Stimulated activated naive CD4-positive, alpha-beta T cell (primary cell): Measurements from ENCODE around the gene SLC25A21.
"Not testable (repeated sequence)": the region's sequence is repeated elsewhere in the genome, so short reads cannot be mapped to it uniquely, and the experiment has no call there.

Source experiments
- DNase-seq, 6 experiments: peaks; one replicate each; lab custom pipeline; 2025; lab: John Stamatoyannopoulos, UW

SLC25A21 gene

DNA sequence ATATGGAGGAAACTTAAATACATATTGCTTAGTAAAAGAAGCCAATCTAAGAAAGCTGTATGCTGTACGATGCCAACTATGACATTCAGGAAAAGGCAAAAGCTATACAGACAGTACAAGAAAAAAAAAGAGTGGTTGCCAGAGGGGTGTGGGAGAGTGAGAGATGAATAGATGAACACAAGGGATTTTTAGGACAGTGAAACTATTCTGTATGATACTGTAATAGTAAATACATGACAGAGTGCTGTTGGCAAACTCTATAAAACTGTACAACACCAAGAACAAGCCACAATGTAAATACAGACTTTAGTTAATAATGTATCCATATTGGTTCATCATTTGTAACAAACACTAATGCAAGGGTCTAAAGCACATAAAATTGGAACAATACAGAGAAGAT is 14.5 kb upstream of the SLC25A21 start:
- DNase-seq = no peak

DNA sequence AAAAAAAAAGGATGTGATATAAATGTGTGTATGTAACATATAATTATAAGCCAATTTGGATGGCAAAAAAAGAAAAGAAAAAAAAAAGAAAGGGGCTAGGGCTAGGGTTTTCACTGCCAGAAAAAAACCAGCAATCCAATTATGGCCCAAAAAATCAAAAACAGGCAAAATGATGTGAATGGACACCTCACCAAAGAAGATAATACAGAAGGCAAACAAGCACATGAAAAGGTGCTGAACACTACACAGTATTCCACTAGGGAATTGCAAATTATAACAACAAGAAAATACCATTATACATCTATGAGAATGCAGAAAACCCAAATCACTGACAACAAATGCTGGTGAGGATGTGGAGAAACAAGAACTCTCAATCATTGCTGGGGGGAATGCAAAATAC is 13.3 kb upstream of the SLC25A21 start:
- DNase-seq = no peak

DNA sequence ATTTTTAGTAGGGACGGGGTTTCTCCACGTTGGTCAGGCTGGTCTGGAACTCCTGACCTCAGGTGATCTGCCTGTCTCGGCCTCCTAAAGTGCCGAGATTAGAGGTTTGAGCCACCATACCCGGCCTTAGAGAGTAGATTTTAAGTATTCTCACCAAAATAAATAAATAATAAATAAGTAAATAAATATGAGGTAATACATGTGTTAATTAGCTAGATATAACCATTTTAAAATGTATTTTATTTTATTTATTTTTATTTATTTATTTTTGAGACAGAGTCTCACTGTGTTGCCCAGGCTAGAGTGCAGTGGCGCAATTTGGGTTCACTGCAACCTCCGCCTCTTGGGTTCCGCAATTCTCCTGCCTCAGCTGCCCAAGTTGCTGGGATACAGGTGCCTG is 12.1 kb upstream of the SLC25A21 start:
- DNase-seq = not testable (repeated sequence)

DNA sequence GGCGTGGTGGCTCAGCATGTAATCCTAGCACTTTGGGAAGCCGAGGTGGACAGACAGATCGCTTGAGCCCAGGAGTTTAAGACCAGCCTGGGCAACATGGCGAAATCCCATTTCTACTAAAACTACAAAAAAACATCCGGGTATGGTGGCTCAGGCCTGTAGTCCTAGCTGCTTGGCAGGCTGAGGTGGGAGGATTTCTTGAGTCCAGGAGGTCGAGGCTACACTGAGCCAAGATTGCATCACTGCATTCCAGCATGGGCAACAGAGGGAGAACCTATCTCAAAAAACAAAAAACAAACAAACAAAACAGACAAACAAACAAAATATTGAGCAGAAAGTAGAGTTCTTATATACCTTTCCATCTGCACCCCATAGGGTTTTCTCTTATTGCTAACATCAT is 9.0 kb upstream of the SLC25A21 start:
- DNase-seq = no peak

DNA sequence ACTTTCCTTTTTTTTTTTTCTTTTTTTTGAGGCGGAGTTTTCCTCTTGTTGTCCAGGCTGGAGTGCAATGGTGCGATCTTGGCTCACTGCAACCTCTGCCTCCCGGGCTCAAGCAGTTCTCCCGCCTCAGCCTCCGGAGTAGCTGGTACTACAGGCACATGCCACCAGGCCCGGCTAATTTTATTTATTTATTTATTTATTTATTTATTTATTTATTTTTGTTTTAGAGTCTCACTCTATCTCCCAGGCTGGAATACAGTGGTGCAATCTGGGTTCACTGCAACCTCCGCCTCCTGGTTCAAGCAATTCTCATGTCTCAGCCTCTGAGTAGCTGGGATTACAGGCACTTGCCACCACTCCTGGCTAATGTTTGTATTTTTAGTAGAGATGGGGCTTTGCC is 8.5 kb upstream of the SLC25A21 start:
- DNase-seq = not testable (repeated sequence)

DNA sequence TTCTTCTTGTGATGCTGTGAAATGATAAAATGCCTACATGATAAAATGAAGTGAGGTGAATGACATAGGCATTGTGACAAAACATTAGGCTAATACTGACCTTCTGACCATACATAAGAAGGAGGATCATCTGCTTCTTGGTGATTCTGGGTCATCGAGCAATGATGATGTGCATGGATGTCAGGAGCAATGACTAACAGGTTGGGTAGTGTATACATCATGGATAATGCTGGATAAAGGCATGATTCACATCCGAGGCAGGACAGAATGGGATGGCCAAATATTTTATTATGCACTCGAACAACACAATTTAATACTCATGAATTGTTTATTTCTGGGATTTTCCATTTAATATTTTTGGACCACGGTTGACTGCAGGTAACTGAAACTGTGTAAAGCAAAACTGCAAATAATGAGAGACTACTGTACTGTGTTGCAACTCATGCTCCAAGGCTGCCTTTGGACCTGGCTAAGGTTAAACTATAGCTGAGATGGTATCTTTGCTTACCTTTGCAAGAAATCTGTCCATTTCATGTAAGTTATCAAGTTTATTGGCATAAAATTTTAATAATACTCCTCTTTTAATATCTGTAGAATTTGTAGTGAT is 7.6 kb upstream of the SLC25A21 start:
- DNase-seq = no peak

DNA sequence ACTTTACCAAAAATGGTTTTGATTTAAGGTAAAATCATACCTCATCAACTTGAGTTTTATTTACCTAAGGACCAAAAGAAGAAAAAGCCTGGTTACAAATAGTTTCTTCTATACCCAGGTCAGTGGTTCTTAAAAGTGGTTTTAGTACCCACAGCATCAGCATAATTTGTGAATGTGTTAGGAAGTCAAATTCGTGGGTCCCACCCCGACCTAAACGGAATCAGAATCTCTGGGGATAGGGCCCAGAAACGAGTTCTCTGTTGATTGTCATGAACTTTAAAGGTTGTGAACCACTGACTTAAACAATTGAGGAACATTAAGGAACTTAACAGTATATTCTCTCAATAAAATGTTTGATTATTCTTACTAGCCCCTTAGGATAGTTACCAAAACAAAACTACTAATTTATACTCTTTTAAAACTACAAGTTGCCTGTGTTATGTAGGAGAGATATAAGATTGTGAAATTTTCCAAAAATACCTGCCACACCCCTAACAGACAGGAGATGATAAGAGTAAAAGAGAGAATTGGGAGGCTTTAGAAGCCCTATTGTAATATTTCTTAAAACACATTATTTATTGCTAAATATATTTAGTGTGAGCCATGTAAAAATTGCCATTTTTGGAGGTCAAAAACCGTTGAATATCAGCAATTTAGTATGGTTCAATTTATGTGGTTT is 669 bp upstream of the SLC25A21 start:
- DNase-seq = no peak

DNA sequence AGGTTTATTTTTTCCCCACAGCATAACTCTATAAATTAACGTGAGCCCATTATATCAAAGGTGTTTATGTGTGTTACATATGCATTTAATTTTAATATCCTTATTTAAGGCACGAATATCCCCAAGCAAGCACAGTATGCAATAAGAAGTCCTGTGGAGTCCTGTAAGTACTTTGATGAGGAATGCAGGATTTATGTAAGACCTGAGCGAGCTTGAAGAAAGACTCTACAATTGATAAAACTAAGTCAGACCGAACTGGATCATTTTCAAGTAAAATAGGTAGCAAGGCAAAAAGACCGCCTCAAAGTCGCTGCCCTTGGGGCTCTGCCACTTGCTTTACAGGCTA is 755 bp downstream of the SLC25A21 start:
- no peak for DNase-seq

DNA sequence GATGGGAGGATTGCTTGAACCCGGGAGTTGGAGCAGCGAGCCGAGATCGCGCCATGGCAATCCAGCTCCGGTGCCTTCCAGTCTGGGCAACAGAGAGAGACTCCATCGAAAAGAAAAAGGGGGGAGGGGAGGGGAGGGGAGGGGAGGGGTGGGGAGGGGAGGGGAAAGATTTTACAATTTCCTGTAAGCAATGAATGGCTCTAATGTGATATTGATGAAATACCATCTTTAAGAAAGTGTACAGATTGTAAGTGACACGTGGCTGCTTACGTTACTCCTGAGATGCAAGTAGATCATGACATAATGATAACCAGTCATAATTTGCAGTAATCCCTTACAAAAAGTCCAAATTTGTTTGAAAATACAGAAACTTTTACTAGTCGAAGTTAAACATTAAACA is 1.4 kb downstream of the SLC25A21 start:
- DNase-seq = no peak

DNA sequence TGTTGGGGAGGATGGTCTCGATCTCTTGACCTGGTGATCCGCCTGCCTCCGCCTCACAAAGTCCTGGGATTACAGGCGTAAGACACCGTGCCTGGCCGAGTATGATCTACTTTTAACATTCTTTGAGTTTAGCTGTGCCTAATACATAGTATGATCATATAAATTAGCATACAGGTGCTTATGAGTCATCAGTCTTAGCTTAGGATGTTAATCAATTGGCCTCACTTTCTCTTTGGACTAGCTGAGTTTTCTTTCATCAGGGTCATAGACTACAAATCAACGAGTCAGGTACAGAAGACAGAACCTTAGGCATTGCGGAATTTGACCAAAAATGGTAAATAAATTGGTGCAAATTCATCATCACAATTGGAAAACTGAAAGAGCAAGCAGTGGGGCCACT is 2.2 kb downstream of the SLC25A21 start:
- DNase-seq = no peak

DNA sequence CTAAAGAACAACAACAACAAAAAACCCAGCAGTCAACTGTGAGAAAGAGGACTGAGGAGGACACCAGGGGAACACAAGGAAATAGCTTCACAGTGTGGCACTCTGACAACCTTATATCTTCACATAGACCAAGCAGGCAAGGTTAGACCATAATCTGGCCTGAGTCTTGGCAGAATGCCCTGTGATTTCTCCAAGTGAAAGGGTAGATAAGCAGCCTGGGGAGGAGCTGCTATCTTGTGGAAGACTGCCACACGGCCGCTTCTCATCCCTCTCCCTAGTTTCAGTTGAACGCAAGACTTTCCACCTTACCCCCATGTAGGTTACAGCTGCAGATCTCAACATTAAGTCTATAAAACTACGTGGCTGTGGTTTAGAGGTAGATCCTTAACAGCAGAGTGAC is 3.7 kb downstream of the SLC25A21 start:
- no peak for DNase-seq

DNA sequence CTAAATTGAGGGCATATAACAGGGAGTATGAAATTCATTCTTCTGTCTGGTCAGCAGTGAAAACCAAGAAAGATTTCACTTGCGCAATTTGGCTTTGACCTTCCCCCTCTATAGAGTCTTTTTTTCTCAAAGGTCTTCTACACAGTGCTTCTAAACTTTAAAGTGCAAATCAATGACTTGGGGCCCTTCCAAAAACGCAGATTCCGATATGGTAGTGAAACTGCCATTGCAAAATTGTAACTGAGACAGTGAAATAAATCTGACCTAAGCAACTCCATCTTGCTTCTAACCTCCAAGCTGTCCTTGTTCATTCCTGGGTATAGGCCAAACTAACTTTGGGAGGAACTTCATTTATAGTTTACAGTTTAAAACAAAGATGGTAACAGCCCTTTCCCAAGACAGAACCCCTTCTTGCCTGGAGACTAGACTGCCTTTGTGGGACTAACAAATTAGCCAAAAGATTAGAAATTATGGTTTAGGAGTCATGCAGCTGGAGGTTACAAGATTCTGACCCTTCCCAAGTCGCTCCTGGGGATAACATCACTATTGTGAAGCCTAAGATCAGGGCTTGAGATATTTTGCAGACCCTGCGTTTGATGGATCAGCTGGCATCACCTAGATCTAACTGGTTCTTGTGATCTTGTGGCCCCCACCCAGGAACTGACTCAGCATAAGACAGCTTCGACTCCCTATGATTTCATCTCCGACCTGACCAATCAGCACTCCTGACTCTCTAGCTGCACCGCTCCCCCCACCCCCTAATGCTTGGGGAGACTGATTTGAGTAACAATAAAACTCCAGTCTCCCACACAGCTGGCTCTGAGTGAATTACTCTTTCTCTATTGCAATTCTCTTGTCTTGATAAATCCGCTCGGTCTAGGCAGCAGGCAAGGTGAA is 5.0 kb downstream of the SLC25A21 start:
- no peak for DNase-seq

DNA sequence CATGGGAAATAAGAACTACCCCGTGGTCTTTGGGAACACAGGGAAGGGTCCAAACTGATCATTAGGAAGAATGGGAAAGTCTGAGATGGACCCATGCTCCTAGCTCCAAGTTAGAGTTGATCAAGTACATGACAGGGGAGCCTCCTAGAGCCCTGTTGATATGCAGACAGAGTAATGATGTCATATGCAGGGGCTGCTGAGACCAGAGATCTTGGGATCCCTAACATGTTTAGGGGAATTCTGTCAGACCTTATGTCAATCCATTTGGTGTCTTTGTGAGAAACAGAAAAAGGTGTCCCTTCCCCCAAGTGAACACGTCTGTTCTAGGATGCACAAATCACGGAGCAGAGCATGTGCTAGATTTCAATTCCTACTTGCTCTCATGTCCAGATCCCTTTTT is 6.6 kb downstream of the SLC25A21 start:
- DNase-seq = no peak

DNA sequence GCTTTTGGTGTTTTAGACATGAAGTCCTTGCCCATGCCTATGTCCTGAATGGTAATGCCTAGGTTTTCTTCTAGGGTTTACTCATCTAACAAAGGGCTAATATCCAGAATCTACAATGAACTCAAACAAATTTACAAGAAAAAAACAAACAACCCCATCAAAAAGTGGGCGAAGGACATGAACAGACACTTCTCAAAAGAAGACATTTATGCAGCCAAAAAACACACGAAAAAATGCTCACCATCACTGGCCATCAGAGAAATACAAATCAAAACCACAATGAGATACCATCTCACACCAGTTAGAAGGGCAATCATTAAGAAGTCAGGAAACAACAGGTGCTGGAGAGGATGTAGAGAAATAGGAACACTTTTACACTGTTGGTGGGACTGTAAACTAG is 10.1 kb downstream of the SLC25A21 start:
- not testable (repeated sequence) for DNase-seq

DNA sequence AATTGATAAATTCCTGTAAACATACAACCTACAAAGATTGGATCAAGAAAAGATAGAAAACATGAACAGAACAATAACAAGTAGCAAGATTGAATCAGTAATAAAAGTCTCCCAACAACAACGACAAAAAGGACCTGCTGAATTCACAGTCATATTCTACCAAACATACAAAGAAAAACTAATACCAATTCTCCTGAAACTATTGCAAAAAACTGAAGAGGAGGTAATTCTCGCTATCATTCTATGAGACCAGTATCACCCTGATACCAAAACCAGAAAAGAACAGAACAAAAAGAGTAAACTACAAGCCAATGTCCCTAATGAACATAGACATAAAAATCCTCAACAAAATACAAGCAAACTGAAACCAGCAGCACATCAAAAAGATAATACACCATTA is 14.4 kb downstream of the SLC25A21 start:
- DNase-seq = no peak

DNA sequence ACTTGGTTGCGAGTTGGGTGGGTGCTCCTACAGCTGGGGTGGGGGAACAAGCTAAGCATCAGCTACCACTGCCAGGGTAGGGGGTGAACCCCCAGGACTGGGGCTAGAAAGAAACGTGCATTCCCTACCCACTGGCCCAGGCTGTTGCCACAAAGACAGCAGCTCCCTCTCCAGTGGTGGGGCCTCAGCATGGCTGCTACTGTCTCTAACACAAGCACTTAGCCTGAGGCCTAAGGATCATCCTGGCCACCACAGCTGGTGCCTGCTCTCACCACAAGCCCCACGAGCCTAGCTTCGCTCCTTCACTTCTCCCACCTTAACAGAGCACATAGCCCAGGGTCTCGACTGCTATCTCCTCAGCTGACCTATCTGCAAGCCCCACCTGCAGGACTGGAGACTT is 18.9 kb downstream of the SLC25A21 start:
- no peak for DNase-seq

DNA sequence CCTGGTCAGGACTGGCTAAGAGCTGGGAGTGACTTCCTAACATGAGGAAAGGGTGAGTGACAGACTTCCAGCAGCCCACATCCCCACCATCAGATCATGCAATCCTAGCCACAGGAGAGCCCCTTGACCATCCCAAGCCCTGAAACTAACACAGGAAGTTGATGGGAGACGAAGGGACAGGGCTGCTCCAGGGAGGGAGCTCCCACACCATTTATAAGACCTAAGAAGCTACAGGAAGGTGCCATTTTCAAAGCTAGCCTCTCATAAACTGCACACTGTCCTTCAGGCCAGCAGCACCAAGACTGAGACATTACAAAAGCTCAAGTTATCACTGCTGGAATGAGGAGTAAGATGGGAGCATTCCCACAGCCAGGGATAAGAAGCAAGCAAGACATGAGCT is 19.4 kb downstream of the SLC25A21 start:
- DNase-seq = no peak

DNA sequence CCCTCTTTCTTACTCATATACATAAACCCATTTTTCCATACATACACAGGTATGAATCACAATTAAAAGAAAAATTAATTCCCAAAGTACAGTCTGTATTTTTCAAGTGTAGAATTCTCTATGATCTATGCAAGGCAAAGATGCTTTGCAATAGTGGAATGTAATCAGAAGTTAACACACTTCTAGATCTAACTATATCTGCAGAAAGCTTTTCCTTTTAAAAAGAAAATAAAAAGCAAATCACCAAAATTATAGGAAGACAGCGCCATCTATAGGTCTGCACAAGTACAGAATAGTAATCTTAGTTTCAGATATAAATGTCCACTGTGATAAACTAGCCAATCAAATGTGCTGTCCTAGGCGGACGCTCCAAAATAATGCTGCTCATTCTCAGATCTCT is 22.0 kb downstream of the SLC25A21 start:
- no peak for DNase-seq

DNA sequence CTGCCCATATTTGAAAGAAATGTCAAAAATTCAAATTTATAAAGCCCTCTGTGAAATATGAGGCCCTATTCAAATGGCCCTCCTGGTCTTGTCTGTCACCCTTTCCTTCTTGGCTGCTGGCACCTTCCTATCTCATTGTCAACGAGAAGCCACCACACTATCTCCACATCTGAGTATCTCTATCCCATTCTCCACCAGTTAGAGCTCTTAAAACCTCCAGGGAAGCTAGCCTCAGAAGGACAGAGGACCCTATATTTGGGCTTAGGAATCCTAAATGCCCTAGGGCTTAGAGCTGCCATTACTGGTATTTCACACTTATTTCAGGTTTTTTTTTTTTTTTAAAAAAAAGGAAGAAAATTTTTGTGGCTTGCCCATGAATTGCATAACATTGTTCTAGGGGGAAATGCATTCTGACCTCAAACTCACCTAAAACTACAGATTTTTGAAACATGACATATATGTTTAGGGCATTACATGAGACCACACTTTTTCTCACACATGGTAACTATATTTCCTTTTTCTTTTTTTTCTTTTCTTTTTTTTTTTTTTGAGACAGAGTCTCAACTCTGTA is 25.0 kb downstream of the SLC25A21 start:
- no peak for DNase-seq

DNA sequence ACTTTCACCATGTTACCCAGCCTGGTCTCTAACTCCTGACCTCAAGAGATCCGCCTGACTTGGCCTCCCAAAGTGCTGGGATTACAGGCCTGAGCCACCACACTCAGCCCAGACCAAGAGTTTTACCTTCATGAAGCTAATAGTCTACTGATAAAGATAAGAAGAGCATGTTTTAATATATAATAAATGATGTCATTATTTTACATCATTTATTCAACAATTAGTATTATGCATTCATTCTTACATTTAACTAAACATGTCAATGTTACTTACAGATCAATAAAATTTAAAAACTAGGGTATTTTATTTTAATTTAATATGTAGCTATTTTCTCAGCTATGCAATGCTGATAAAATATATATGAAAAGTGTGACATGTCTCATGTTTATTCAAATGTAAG is 26.0 kb downstream of the SLC25A21 start:
- not testable (repeated sequence) for DNase-seq

DNA sequence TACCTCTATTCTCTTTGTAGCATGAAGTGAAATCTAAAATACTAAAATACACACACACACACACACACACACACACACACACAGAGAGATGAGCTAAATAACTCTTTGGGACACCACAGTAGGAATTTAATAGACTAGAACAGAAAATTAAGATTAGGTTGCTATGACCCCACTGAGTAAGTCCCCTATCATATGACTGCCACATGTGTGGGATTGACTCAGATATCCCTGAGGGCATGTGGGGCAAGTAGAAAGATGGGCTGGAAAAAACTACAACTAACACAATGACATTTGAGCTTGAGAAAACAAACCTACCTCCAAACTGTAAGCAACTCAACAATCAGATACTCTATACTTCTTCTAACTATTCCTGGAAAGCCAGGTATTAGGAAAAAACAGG is 27.0 kb downstream of the SLC25A21 start:
- DNase-seq = no peak

DNA sequence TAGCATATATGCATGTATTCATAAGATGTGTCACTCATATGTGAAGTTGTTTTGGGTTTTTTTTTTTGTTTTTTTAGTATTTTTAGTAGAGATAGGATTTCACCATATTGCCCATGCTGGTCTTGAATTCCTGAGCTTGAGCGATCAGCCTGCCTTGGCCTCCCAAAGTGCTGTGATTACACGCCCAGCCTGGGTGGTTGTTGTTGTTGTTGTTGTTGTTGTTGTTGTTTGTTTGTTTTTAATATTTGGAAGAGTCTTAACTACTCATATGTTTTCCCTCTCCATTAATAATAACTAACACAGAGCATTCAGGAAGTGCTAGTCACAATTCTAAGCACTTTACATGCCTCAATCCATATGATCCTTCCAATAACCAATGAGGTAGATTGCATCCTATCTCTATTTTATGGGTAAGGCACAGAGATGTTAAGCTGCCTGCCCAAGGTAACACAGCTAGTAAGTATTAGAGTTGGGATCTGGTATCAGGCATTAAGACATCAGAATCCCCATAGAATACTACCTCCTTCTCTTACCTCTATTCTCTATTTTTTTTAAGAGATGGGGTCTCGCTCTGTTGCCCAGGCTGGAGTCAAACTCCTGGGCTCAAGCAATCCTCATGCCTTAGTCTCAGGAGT is 27.6 kb downstream of the SLC25A21 start:
- DNase-seq = no peak
